ENCODE results near the gene RAB35. TPM values are rescaled to one million over a fixed set of nuclear protein-coding genes. Genes with fewer than 3 reads are reported as not detected.

RAB35 gene
- total RNA-seq, 3 donors from 2014 or later (not counting 1 experiment from before 2014, with no cell fraction given), result 65.0 to 85.9 (median 81.2) TPM

- Histone ChIP-seq H3K27ac (ENCODE audit: low read length) (no peak overlapping the region), H3K27me3 (ENCODE audit: control insufficient read depth, insufficient read depth, low read length) (no peaks in the 10 kb centered on the region), H3K4me1 (ENCODE audit: control insufficient read depth, insufficient read depth, low read length) (peaks cover 48% of the 10 kb centered on the region), H3K9me3 (ENCODE audit: control insufficient read depth, insufficient read depth, low read length) (no peaks in the 10 kb centered on the region), H3K36me3 (ENCODE audit: control insufficient read depth, insufficient read depth, low read length) (peaks cover 41% of the 10 kb centered on the region), H3K4me3 (ENCODE audit: low read length) (no peak overlapping the region)
- Mint-ChIP-seq H3K4me1 (peaks cover 44 to 49% of the 10 kb centered on the region in 2 donors), H3K9me3 (no peaks in the 10 kb centered on the region), H3K4me3 (no peak overlapping the region), H3K27ac (no peak overlapping the region), H3K27me3 (ENCODE audit: low read depth in 2 of 2) (no peaks in the 10 kb centered on the region), H3K36me3 (no peaks in the 10 kb centered on the region)
- TF ChIP-seq CTCF (IDR thresholded peaks at IDR 0.05), result no peak
- 100% methylated on average over 1 of the region's 1 CpG for WGBS (ENCODE audit: insufficient coverage)
- DNase-seq (no peak), ATAC-seq (no peak)
- intact Hi-C loops (cut with micrococcal nuclease), result no loop called here
Observed at GRCh38 chr12:120106151-120106550, 10.4 kb downstream of the RAB35 start.

GRCh38 chr12:120103371-120103770 lies 13.2 kb downstream of the RAB35 start:
- no peak overlapping the region for H3K27ac Mint-ChIP-seq
- 98% methylated on average over 13 of the region's 13 CpGs for WGBS (ENCODE audit: insufficient coverage)
- H3K4me1 ChIP-seq (ENCODE audit: control insufficient read depth, insufficient read depth, low read length), result peaks cover 33% of the 10 kb centered on the region
- intact Hi-C loops (cut with micrococcal nuclease), result no loop called here
- H3K4me3 ChIP-seq (ENCODE audit: low read length), result no peak overlapping the region
- DNase-seq (no peak), ATAC-seq (no peak)
- H3K9me3 ChIP-seq (ENCODE audit: control insufficient read depth, insufficient read depth, low read length), result no peaks in the 10 kb centered on the region
- H3K27ac ChIP-seq (ENCODE audit: low read length), result no peak overlapping the region
- H3K9me3 Mint-ChIP-seq, result no peaks in the 10 kb centered on the region
- TF ChIP-seq CTCF (IDR thresholded peaks at IDR 0.05), result no peak
- H3K4me1 Mint-ChIP-seq, result peaks cover 24 to 41% of the 10 kb centered on the region in 2 donors
- H3K36me3 Mint-ChIP-seq, result no peaks in the 10 kb centered on the region
- H3K27me3 Mint-ChIP-seq (ENCODE audit: low read depth in 2 of 2), result no peaks in the 10 kb centered on the region
- no peaks in the 10 kb centered on the region for H3K27me3 ChIP-seq (ENCODE audit: control insufficient read depth, insufficient read depth, low read length)
- peaks cover 56% of the 10 kb centered on the region for H3K36me3 ChIP-seq (ENCODE audit: control insufficient read depth, insufficient read depth, low read length)
- H3K4me3 Mint-ChIP-seq, result no peak overlapping the region

GRCh38 chr12:120103044-120103338 lies 13.6 kb downstream of the RAB35 start:
- Mint-ChIP-seq H3K27me3 (ENCODE audit: low read depth in 2 of 2) (no peaks in the 10 kb centered on the region), H3K4me1 (peaks cover 20 to 37% of the 10 kb centered on the region in 2 donors)
- peaks cover 60% of the 10 kb centered on the region for H3K36me3 ChIP-seq (ENCODE audit: control insufficient read depth, insufficient read depth, low read length)

More at GRCh38 chr12:120103044-120103338, 13.6 kb downstream of the RAB35 start:
- DNase-seq (no peak), ATAC-seq (no peak)
- WGBS (ENCODE audit: insufficient coverage), result 98% methylated on average over 11 of the region's 11 CpGs
- TF ChIP-seq CTCF (IDR thresholded peaks at IDR 0.05), result no peak
- H3K27ac Mint-ChIP-seq, result no peak overlapping the region
- intact Hi-C loops (cut with micrococcal nuclease), result no loop called here
- H3K4me3 ChIP-seq (ENCODE audit: low read length), result no peak overlapping the region
- no peaks in the 10 kb centered on the region for H3K27me3 ChIP-seq (ENCODE audit: control insufficient read depth, insufficient read depth, low read length)
- no peaks in the 10 kb centered on the region for H3K36me3 Mint-ChIP-seq
- no peak overlapping the region for H3K27ac ChIP-seq (ENCODE audit: low read length)
- H3K9me3 Mint-ChIP-seq, result no peaks in the 10 kb centered on the region
- H3K9me3 ChIP-seq (ENCODE audit: control insufficient read depth, insufficient read depth, low read length), result no peaks in the 10 kb centered on the region
- no peak overlapping the region for H3K4me3 Mint-ChIP-seq
- peaks cover 33% of the 10 kb centered on the region for H3K4me1 ChIP-seq (ENCODE audit: control insufficient read depth, insufficient read depth, low read length)

All from natural killer cell (primary cell).